Loucy (cell line): ENCODE measurements around the gene KRT86.

Experiments
- H2AFZ ChIP-seq: fragments of 200-600 bp; sonication (generic); 2 replicates; pipeline ENCODE4 v1.6.0; 2016; ENCODE audit warnings: antibody characterized with exemption, mild to moderate bottlenecking, low read length, moderate library complexity
- H3F3A ChIP-seq: fragments of 200-600 bp; 2 replicates; pipeline ENCODE4 v1.6.0; 2016; ENCODE audit warnings: antibody characterized with exemption, low read depth, mild to moderate bottlenecking
- H3K27me3 ChIP-seq: fragments of 200-600 bp; sonication (generic); 2 replicates; pipeline ENCODE4 v1.6.1; 2014; ENCODE audit warnings: low read length, mild to moderate bottlenecking; ENCODE audit not compliant: insufficient read depth, poor library complexity, severe bottlenecking
- H3K36me3 ChIP-seq: fragments of 200-600 bp; sonication (generic); 2 replicates; pipeline ENCODE4 v1.6.1; 2016; ENCODE audit warnings: low read length; ENCODE audit not compliant: insufficient read depth
- H3K4me1 ChIP-seq: fragments of 200-600 bp; sonication (generic); 2 replicates; pipeline ENCODE4 v1.5.1; 2014; ENCODE audit warnings: low read length, mild to moderate bottlenecking; ENCODE audit not compliant: insufficient read depth, poor library complexity, severe bottlenecking
- H3K4me2 ChIP-seq: fragments of 200-600 bp; sonication (generic); 2 replicates; pipeline ENCODE4 v1.6.0; 2014; ENCODE audit warnings: antibody characterized with exemption, low read length, low read depth, mild to moderate bottlenecking; ENCODE audit not compliant: poor library complexity, severe bottlenecking
- H3K4me3 ChIP-seq: fragments of 200-600 bp; sonication (generic); 2 replicates; pipeline ENCODE4 v1.5.1; 2014; ENCODE audit warnings: low read length, mild to moderate bottlenecking, mixed read lengths; ENCODE audit not compliant: poor library complexity, severe bottlenecking
- H3K79me2 ChIP-seq: fragments of 200-600 bp; sonication (generic); 2 replicates; pipeline ENCODE4 v1.6.1; 2014; ENCODE audit warnings: low read length; ENCODE audit not compliant: insufficient read depth
- H3K9ac ChIP-seq: fragments of 200-600 bp; sonication (generic); 2 replicates; pipeline ENCODE4 v1.6.0; 2014; ENCODE audit warnings: mild to moderate bottlenecking, low read depth, low read length, moderate library complexity; ENCODE audit not compliant: poor library complexity, severe bottlenecking
- H3K9me2 ChIP-seq: fragments of 200-600 bp; sonication (generic); replicated peaks from 2 replicates; pipeline ENCODE4 v1.6.1; 2016; ENCODE audit warnings: low read depth, low read length, mixed read lengths
- H3K9me3 ChIP-seq: fragments of 200-600 bp; sonication (generic); 2 replicates; pipeline ENCODE4 v1.6.1; 2014; ENCODE audit warnings: mild to moderate bottlenecking, antibody characterized with exemption, low read length, low read depth; ENCODE audit not compliant: insufficient read depth
- H4K20me1 ChIP-seq: fragments of 200-600 bp; sonication (generic); 2 replicates; pipeline ENCODE4 v1.6.0; 2014; ENCODE audit warnings: antibody characterized with exemption, low read length, mild to moderate bottlenecking; ENCODE audit not compliant: insufficient read depth, poor library complexity, severe bottlenecking
- EZH2phosphoT487 ChIP-seq: fragments of 200-600 bp; IDR thresholded peaks from 2 replicates; pipeline ENCODE4 v1.6.1; 2018; ENCODE audit warnings: antibody characterized with exemption, mild to moderate bottlenecking, moderate library complexity, borderline replicate concordance
- TF ChIP-seq, protein P1 (sequence below): fragments of 200-600 bp; sonication (generic); conservative IDR thresholded peaks from 2 replicates; pipeline ENCODE4 v1.5.1; 2014; ENCODE audit warnings: mild to moderate bottlenecking, antibody characterized with exemption, low read length

KRT86 gene

DNA sequence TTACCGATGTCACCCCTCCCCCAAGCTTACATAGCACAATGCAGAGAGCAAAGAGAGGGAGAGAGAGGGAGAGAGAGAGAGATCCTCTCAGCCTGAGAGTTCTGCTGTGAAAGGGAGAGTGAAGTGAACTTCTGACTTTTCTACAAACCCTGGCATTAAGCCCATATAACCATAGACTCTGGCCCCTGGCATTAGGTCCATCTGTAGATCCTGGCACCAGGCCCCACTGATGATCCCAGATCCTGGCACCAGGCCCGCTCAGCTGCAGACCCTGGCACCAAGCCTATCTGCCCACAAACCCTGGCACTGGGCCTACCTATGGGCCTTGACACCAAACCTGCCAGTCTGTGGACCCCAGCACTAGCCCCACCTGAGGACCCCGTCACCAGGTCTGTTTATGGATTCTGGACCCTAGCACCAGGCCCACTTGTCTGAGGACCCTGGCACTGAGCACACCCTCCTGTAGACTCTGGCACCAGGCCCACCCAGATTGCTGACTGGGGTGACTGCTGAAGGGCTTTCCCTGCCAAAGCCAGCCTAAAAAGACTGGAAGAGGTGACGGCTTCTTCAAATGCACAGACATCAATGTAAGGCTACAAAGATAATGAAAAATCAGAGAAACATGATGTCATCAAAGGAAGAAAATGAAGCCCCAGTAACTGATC, 61.3 kb downstream of the KRT86 start:
- Histone ChIP-seq H4K20me1 (no peaks in the 10 kb centered on the region), H3F3A (no peaks in the 10 kb centered on the region), H3K9me2 (no peaks in the 10 kb centered on the region), H3K27me3 (no peaks in the 10 kb centered on the region), H3K4me1 (no peaks in the 10 kb centered on the region), H3K9ac (no peak overlapping the region), H3K4me2 (no peak overlapping the region), H2AFZ (no peak overlapping the region), H3K4me3 (no peak overlapping the region), H3K36me3 (no peaks in the 10 kb centered on the region), H3K79me2 (no peaks in the 10 kb centered on the region), H3K9me3 (no peaks in the 10 kb centered on the region)
- TF ChIP-seq, protein P1, sequence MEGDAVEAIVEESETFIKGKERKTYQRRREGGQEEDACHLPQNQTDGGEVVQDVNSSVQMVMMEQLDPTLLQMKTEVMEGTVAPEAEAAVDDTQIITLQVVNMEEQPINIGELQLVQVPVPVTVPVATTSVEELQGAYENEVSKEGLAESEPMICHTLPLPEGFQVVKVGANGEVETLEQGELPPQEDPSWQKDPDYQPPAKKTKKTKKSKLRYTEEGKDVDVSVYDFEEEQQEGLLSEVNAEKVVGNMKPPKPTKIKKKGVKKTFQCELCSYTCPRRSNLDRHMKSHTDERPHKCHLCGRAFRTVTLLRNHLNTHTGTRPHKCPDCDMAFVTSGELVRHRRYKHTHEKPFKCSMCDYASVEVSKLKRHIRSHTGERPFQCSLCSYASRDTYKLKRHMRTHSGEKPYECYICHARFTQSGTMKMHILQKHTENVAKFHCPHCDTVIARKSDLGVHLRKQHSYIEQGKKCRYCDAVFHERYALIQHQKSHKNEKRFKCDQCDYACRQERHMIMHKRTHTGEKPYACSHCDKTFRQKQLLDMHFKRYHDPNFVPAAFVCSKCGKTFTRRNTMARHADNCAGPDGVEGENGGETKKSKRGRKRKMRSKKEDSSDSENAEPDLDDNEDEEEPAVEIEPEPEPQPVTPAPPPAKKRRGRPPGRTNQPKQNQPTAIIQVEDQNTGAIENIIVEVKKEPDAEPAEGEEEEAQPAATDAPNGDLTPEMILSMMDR: no peak
- TF ChIP-seq EZH2phosphoT487: no peak

DNA sequence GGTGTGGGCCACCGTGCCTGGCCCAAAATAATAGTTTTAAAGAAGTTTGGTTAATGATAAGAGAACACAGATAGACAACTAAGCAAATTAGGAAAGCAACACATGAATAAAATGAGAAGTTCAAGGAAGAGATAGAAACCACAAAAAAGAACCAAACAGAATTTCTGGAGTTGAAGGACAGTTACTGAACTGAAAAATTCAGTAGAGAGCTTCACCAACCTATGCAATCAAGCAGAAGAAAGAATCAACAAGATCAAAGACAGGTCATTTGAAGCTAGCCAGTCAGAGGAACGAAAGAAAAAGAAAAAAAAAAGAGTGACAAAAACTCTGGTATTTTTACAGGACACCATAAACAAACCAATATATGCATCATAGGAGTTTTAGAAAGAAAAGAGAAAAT, 62.2 kb downstream of the KRT86 start:
- Histone ChIP-seq H3K36me3 (no peaks in the 10 kb centered on the region), H3K27me3 (no peaks in the 10 kb centered on the region), H3K9ac (no peak overlapping the region), H3F3A (no peaks in the 10 kb centered on the region), H3K9me2 (no peaks in the 10 kb centered on the region), H4K20me1 (no peaks in the 10 kb centered on the region), H3K4me1 (no peaks in the 10 kb centered on the region), H3K4me3 (no peak overlapping the region), H2AFZ (no peak overlapping the region), H3K4me2 (no peak overlapping the region), H3K9me3 (no peaks in the 10 kb centered on the region), H3K79me2 (no peaks in the 10 kb centered on the region)
- no peak for TF ChIP-seq EZH2phosphoT487
- TF ChIP-seq, protein P1: no peak

DNA sequence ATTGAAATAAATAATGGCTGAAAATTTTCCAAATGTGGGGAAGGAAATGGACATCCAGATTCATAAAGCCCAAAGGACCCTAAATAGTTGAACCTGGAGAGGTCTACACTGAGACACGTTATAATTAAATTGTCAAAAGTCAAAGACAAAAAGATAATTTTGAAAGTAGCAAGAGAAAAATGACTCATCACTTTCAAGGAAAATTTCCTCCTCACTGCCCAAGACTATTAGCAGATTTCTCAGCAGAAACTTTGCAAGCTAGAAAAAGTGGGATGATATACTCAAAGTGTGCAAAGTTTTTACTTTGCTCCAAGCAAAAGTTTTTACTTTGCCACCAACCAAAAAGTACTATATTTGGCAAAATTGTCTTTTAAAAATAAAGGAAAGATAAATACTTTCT, 62.6 kb downstream of the KRT86 start:
- TF ChIP-seq EZH2phosphoT487: no peak
- TF ChIP-seq, protein P1: no peak
- no peak overlapping the region for H3K9ac ChIP-seq
- H3F3A ChIP-seq: no peaks in the 10 kb centered on the region
- no peaks in the 10 kb centered on the region for H3K4me1 ChIP-seq
- H3K4me3 ChIP-seq: no peak overlapping the region
- H3K79me2 ChIP-seq: no peaks in the 10 kb centered on the region
- no peaks in the 10 kb centered on the region for H4K20me1 ChIP-seq
- no peaks in the 10 kb centered on the region for H3K36me3 ChIP-seq
- H3K4me2 ChIP-seq: no peak overlapping the region
- no peak overlapping the region for H2AFZ ChIP-seq
- H3K9me3 ChIP-seq: no peaks in the 10 kb centered on the region
- H3K9me2 ChIP-seq: no peaks in the 10 kb centered on the region
- H3K27me3 ChIP-seq: no peaks in the 10 kb centered on the region
